HG03097 (cell line): ENCODE results near the gene GNAO1.

Experiments
- ATAC-seq: cut with Tn5 transposase; IDR thresholded peaks from one replicate; pipeline ENCODE4 v1.9.1; 2021; ENCODE audit not compliant: unreplicated experiment, low FRiP score

GNAO1 gene

DNA sequence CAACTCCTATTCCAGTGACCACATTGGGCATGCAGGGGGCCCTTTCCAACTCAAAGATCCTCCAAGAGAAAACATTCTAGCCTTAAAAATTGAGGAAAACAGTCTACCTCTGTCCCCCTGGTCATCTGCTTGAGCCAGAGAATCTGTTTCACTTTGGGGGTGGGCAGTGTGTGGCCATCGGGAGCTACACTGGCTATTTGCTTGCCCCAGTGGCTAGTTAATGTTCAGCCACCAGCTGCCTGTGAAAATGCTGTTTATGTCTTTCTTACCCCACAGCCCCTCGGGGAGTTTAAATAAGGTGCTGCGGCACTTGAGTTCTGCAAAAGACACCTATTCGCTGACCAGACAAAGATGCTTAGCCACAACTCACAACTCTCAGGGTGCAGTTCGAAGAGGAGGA lies 43.4 kb downstream of the GNAO1 start:
- ATAC-seq: no peak

GRCh38 chr16:56237451-56237930 lies 46.2 kb downstream of the GNAO1 start:
- ATAC-seq: no peak

DNA sequence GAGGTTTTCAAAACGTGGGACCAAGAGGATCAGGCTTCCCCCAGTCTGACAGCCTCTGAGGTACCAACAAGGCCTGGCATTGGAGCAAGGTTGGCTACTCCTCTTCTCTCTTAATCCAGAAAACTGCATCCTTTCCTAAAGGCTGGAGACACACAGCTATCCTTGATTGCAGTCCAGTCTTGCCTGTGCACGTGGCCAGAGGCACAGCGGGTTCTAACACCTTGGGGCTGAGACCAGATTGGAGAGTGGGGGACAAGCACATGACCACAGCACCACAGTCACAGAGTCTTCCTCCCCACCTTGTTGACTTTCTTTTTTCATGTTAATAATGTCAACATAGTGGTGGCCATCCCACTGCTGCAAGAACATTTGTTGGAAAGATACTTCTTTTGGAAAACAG lies 46.9 kb downstream of the GNAO1 start:
- no peak for ATAC-seq

- ATAC-seq: no peak
Measured at GRCh38 chr16:56241596-56241995, 50.3 kb downstream of the GNAO1 start.

DNA sequence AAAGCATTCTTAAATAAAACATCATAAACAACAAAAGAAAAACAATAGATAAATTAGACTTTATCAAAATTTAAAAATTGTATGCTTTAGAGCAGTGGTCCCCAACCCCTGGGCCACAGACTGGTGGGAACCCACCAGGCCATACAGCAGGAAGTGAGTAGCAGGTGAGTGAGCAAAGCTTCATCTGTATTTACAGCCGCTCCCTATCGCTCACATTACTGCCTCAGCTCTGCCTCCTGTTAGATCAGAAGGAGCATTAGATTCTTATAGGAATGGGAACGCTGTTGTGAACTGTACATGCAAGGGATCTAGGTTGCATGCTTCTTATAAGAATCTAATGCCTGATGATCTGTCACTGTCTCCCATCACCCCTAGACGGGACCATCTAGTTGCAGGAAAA lies 51.5 kb downstream of the GNAO1 start:
- ATAC-seq: no peak

DNA sequence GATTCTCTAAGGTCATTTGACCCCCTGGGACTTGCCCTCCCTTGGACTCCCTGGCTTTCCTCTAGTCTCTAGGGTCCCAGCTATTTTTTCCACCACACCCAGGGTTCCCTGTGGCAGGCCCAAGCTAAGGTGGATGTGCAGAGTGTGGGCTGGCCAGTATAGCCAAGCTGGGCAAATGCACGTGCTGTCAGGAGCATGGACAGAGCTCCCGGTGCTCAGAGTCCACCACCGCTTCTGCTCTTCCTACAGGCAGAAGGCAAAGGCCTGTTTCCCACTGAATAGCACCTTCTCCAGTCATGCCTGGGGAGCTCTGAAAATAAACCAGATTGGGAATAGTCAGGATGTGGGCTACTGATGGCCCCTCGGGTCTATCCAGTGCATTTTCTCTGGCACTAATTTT lies 53.3 kb downstream of the GNAO1 start:
- ATAC-seq: no peak

DNA sequence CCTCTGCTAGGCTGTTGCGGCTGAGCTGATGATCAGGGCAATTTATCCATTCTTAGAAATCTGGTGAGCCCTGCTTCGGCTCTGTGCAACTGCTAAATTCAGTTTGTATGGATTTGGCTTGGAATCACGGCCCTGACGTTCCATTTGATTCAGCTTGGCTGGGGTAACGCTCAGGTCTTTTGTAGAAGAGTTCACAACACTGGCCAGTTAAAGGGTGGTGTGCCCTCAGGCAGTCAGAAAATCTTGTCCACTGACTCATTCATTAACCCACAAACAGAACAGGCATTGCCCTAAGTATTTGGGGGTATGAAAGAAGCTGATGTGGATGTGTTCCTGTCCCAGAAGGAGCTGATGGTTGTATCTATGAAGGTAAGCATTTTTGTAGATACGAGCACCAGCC lies 53.9 kb downstream of the GNAO1 start:
- ATAC-seq: no peak

DNA sequence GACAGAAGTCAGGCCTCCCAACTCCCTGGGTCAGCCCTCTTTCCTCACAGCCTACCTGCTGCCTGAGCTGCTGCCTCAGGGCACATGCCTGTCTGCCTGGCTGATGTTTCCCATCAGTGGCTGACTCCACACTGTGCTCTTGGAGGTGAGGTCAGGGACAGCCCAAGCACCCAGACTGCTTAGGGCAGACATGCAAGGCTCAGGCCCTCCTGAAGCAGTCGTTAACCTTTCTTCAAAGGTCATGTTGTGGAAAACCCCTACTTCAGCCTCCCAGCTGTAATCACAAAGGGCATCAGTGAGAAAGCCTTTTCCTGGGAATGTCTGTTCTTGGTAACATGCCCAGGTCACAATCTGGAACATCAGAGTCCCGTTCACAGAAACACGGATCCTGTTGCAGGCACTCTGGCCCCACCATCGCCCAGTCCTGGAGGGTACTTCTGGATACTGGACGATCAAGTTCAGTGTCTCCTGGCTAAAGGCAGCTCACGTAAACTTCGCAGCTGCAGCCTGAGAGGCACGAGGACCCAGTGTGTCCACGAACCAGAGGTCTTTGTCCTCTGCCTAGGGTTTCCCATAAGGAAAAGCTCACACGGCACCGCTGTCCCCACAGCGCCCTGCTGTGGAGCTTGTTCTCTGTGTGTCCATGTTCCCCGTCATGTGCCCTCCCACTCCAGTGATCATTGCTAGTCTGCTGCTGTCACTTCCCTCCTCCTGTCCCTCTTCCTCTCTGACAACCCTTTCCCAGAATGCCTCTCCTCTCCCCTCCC lies 54.9 kb downstream of the GNAO1 start:
- no peak for ATAC-seq

- ATAC-seq: no peak
Measured at GRCh38 chr16:56247018-56247417, 55.7 kb downstream of the GNAO1 start.

DNA sequence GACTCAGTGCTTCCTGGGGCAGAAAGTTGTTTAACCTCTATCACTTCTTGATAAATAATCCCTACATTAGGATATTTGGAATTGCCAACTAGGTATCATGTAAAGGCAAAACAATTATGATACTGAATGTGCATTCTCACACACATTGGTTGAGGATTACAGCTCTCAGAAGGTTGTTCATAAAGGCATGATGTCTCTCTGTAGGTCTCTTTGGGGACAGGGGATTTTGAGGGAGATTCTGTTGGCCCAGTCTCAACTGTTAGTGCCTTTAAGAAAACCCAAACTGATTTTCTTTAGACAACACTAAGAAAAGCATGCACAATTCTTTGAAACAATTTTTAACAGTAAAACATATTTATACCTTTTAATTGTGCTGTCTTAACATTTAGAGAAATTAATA lies 56.5 kb downstream of the GNAO1 start:
- ATAC-seq: no peak

- no peak for ATAC-seq
Measured at GRCh38 chr16:56252835-56253234, 61.5 kb downstream of the GNAO1 start.

DNA sequence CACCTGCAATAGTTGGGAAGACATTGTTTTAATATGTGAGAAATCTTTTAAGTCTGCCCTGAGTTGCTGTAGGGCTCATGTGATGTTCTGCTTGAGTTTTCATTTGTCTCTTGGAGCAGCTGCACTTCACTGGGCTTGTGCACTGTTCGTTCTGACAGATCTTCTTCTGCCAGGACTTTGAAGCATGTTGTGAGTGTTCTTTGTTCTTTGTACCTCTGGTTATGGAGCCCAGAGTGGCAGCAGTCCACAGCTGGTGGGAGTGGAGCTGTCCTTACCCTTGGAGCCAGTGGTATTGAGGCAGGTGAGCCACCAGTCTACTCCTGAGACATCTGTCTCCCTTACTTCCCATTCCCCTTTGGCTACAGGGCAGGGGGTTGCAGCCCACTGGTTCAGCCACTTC lies 64.6 kb downstream of the GNAO1 start:
- ATAC-seq: no peak

GRCh38 chr16:56257239-56257638 lies 66.0 kb downstream of the GNAO1 start:
- no peak for ATAC-seq

DNA sequence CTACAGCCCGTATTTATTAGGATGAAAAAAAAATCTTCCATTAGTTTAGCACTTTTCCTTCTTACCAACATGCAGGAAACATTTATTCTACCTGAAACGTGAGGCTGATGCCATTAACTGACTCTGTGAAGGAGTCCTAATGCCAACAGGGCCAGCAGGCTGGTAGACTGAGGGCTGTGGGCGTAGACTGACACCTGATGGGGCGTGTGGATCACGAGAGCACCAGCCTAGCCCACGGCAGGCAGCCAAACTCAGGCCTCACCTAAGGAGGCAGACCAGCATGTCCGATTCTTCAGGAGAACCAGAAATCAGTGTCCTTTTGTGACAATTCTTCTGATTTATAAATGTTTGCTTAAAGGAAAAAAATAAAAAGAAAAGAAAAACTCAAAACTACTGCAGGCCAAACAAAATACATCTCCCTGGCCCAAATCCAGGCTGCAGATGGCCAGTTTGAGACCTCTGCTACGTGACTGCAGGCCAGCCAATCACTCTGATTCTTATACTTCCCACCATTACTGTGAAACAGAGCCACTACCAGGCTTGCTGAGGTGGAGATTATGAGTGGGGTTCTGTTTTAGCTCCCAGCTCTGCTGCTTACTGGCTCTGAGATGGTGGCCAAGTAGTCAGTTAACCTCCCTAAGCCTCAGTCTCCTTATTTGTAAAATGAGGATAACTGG lies 66.5 kb downstream of the GNAO1 start:
- ATAC-seq: no peak

- no peak for ATAC-seq
Measured at GRCh38 chr16:56258508-56259424, 67.5 kb downstream of the GNAO1 start.

DNA sequence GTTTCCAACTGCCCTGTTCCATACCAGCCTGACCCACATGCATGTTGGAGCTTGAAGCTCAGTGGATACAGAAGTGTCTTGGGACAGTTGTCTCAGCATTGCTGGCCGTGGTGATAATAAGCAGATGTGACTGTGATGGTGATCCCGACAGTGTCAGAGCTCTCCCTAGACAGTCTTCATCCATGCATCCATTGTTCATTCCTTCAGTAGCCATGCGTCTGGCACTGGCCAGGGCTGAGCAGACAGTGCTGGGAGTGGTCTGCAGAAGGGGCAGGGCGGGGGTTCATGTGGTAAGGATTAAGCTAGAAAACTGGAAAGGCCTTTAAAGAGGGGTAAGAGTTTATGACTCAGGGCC lies 68.1 kb downstream of the GNAO1 start:
- no peak for ATAC-seq

- ATAC-seq: no peak
Measured at GRCh38 chr16:56260378-56261160, 69.3 kb downstream of the GNAO1 start.

DNA sequence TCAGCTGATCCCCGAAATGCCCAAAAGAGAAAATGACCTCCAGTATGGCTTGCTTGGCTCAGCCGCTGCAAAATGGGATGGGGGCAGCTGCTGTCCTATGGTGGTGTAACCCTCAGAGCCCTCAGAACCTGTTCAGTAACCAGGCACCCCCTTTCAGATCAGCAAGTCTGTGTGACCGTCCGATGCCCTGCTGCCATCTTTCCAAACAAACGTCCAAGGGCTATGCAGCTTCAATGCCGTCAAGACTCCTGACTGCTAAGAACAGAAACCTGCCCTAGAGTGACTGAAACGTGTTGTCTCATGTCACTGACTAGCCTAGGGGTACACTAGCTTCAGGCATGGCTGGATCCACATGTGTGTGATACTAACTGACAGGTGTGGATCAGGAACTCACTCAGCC lies 70.4 kb downstream of the GNAO1 start:
- no peak for ATAC-seq

- no peak for ATAC-seq
Measured at GRCh38 chr16:56262148-56262547, 70.9 kb downstream of the GNAO1 start.

- no peak for ATAC-seq
Measured at GRCh38 chr16:56262551-56263245, 71.4 kb downstream of the GNAO1 start.
